Effector memory CD8-positive, alpha-beta T cell (primary cell): Measurements from ENCODE around the gene KMO.

ENCODE experiments used
- ATAC-seq: fragments of 150-1000 bp; cut with Tn5 transposase; replicated peaks from 2 replicates; pipeline ENCODE4 v1.10.0; 2021; ENCODE audit warnings: mild to moderate bottlenecking, moderate library complexity
- DNase-seq, 3 experiments: peaks; one replicate each; pipeline ENCODE4 v3.0.0; 2021
- H3K27ac Mint-ChIP-seq, 2 donors: one replicate each; pipeline ENCODE4 v1.8.0; 2022; ENCODE audit warnings: mild to moderate bottlenecking in 2 of 2, mixed read lengths in 2 of 2, moderate library complexity in 2 of 2
- H3K27me3 Mint-ChIP-seq, 2 donors: one replicate each; pipeline ENCODE4 v1.8.0; 2022; ENCODE audit warnings: mixed read lengths in 2 of 2
- H3K36me3 Mint-ChIP-seq: one replicate; pipeline ENCODE4 v1.8.0; 2022; ENCODE audit warnings: mild to moderate bottlenecking, moderate library complexity, mixed read lengths; ENCODE audit not compliant: insufficient read depth
- H3K4me1 Mint-ChIP-seq, 2 donors: one replicate each; pipeline ENCODE4 v1.8.0; 2022; ENCODE audit warnings: low read depth in 2 of 2, mixed read lengths in 2 of 2
- H3K4me3 Mint-ChIP-seq, 2 donors: one replicate each; pipeline ENCODE4 v1.8.0; 2022; ENCODE audit warnings: mild to moderate bottlenecking in 2 of 2, mixed read lengths in 2 of 2, moderate library complexity in 2 of 2
- H3K9me3 Mint-ChIP-seq, 2 donors: one replicate each; pipeline ENCODE4 v1.8.0; 2022; ENCODE audit warnings: mixed read lengths in 2 of 2

Gene KMO

DNA sequence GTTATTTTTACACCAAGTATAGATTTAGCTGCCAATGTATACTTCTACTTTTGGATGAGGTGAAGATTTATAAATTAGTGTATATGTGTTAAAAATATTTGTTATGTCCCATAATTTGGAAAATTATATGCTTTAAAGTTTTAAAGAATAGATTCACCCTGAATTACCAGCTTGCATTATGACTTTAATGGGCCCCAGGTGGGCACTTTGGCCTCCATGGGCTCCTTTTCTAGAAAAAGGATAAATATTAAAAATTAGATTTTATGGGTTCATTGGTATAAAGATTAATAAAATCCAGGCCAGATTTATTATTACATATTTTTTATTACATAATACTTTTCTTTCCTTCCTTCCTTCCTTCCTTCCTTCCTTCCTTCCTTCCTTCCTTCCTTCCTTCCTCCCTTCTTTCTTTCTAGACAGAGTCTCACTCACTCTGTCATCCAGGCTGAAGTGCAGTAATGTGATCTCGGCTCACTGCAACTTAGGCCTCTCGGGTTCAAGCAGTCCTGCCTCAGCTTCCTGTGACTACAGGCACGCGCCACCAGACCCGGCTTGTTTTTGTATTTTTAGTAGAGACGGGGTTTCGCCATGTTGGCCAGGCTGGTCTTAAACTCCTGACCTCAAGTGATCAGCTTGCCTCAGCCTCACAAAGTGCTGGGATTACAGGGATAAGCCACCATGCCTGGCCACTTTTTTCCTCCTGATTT, 21.9 kb downstream of the KMO start:
- H3K27ac Mint-ChIP-seq, result no peak overlapping the region
- ATAC-seq, result no peak
- peaks cover 7 to 16% of the 10 kb centered on the region in 2 donors for H3K27me3 Mint-ChIP-seq
- no peak for DNase-seq
- no peak overlapping the region for H3K4me3 Mint-ChIP-seq
- peaks cover 3 to 5% of the 10 kb centered on the region in 2 donors for H3K4me1 Mint-ChIP-seq
- no peaks in the 10 kb centered on the region for H3K9me3 Mint-ChIP-seq
- H3K36me3 Mint-ChIP-seq, result peaks cover 4% of the 10 kb centered on the region

DNA sequence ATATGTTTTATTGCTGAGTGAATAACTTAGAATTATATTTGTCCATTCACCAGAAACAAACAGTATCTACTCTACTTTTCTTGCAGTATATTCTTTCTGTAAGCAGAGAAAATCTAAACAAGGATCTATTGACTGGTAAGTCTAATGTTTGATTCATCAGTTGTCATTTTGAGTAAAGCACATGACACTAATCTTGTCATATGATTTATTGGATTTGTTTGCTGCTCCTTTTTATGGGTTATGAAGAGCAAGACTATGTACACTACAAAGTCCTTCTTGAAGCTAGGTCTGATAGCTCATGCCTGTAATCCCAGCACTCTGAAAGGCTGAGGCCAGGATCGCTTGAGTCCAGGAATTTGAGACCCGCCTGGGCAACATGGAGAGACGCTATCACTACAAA, 23.3 kb downstream of the KMO start:
- H3K4me3 Mint-ChIP-seq, result no peak overlapping the region
- H3K4me1 Mint-ChIP-seq, result peaks cover 3 to 5% of the 10 kb centered on the region in 2 donors
- no peaks in the 10 kb centered on the region for H3K9me3 Mint-ChIP-seq
- peaks cover 7 to 16% of the 10 kb centered on the region in 2 donors for H3K27me3 Mint-ChIP-seq
- DNase-seq (no peak), ATAC-seq (no peak)
- peaks cover 4% of the 10 kb centered on the region for H3K36me3 Mint-ChIP-seq
- no peak overlapping the region for H3K27ac Mint-ChIP-seq

DNA sequence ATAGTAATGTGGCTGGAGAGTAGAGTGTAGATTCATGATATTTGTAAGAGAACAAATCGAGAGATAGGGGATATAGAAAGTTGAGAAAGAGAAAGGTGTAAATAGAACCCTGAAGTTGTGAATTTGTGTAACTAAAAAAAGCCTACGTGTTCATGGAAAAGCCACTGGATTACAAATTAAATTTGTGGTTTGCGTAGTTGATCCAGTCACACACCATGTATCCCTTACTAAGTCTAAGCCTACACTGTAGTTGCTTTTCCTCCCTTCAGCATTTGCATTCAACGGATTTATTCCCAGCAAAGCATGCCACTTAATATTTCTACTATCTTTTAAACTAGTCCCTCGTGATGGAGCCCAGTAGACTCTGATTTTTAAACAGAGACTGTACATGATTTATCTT, 24.9 kb downstream of the KMO start:
- DNase-seq, result no peak
- ATAC-seq, result no peak
- Mint-ChIP-seq H3K4me1 (peaks cover under 1% of the 10 kb centered on the region in 2 donors), H3K27ac (no peak overlapping the region), H3K9me3 (no peaks in the 10 kb centered on the region), H3K27me3 (peaks cover 7 to 26% of the 10 kb centered on the region in 2 donors), H3K36me3 (peaks cover 1% of the 10 kb centered on the region), H3K4me3 (no peak overlapping the region)

DNA sequence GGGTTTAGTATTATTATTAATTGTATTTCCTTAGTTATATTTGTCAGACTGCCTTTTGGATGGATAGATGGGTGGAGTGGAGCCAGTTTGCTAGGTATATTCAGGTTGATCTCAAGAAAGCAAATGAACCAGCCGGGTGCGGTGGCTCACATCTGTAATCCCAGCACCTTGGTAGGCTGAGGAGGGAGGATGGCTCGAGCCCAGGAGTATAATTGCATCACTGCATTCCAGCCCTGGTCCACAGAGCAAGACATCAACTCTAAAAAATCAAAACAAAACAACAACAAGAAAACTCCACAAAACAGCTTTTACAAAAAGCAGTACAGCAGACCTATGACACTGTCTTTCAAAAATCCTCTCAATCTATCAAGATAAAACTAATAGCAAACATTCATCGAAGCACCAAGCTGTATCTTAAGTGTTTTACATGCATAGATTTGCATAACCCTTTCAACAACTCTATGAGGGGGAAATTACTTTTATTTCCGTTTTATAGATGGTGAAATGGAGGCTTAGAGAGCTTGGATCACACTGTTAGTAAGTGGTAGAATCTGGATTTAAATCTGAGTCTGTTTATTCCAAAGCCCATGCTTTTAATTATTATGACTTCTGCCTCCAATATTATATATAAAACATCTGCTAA, 25.5 kb downstream of the KMO start:
- Mint-ChIP-seq H3K4me1 (no peaks in the 10 kb centered on the region), H3K4me3 (no peak overlapping the region), H3K27ac (no peak overlapping the region), H3K9me3 (no peaks in the 10 kb centered on the region), H3K36me3 (no peaks in the 10 kb centered on the region), H3K27me3 (peaks cover 13 to 29% of the 10 kb centered on the region in 2 donors)
- ATAC-seq (no peak), DNase-seq (no peak)

DNA sequence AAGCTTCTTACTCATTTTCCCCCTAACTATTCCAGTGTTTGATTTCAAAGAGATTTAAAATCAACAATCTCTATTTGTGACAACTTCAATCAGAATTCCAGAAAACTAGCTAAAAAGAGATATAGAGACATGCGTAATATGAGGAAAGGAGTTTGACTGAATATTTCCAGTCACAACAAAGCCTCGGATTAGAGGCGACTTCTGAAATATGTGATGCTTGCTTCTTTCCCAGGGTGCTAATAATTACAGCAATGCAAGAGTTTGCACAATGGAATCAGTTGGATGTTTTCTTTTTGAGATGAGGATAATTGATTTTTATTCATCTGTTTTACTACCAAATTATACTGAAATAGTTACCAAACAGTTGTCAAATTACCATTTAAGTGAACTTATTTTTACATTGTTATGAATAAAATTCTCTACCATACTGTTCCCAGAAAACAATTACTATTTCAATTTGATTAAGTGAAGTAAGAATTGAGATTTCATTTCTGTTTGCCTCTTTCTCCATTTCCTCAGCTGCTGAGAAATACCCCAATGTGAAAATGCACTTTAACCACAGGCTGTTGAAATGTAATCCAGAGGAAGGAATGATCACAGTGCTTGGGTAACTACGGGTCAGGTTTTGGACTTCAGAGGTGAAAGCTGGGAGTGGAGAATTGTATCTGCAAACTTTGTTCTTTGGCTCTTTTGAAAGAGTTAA, 28.1 kb downstream of the KMO start:
- DNase-seq (no peak), ATAC-seq (no peak)
- Mint-ChIP-seq H3K4me1 (no peaks in the 10 kb centered on the region), H3K27me3 (peaks cover 13 to 26% of the 10 kb centered on the region in 2 donors), H3K27ac (no peak overlapping the region), H3K36me3 (no peaks in the 10 kb centered on the region), H3K9me3 (no peaks in the 10 kb centered on the region), H3K4me3 (no peak overlapping the region)

DNA sequence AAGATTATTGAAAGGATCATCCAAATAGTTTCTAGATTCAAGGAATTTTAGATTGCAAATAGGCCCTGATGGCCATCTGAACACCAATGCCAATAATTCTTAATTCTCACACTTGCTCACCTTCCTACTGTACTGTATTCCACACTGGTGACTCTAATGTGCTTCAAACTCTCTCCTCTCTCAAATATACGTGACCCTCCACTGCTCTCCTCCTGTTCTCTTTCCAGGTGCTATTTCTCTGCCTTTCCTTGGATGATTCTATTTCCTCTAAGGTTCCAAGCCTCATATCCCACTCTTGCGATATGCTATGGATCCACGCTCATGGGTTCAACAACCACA, 28.6 kb downstream of the KMO start:
- ATAC-seq (no peak), DNase-seq (no peak)
- H3K9me3 Mint-ChIP-seq, result no peaks in the 10 kb centered on the region
- peaks cover 9 to 22% of the 10 kb centered on the region in 2 donors for H3K27me3 Mint-ChIP-seq
- no peak overlapping the region for H3K4me3 Mint-ChIP-seq
- H3K4me1 Mint-ChIP-seq, result no peaks in the 10 kb centered on the region
- no peak overlapping the region for H3K27ac Mint-ChIP-seq
- no peaks in the 10 kb centered on the region for H3K36me3 Mint-ChIP-seq

DNA sequence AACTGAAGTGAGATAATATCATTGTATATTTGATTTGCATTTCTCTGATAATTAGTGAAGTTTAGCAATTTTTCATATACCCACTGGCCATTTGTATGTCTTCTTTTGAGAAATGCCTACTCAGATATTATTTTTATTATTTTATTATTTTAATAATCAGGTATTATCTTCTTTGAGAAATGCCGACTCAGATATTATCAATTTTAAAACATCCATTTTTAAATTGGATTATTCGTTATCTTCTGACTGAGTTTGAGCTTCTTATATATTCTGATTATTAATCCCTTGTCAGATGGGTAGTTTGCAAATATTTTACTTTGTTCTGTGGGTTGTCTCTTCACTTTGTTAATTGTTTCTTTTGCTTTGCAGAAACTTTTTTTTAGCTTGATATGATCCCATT, 37.7 kb downstream of the KMO start:
- no peaks in the 10 kb centered on the region for H3K4me1 Mint-ChIP-seq
- H3K27me3 Mint-ChIP-seq, result peaks cover 28 to 40% of the 10 kb centered on the region in 2 donors
- H3K36me3 Mint-ChIP-seq, result no peaks in the 10 kb centered on the region
- no peak for ATAC-seq
- no peaks in the 10 kb centered on the region for H3K9me3 Mint-ChIP-seq
- no peak for DNase-seq
- H3K27ac Mint-ChIP-seq, result no peak overlapping the region
- H3K4me3 Mint-ChIP-seq, result no peak overlapping the region

DNA sequence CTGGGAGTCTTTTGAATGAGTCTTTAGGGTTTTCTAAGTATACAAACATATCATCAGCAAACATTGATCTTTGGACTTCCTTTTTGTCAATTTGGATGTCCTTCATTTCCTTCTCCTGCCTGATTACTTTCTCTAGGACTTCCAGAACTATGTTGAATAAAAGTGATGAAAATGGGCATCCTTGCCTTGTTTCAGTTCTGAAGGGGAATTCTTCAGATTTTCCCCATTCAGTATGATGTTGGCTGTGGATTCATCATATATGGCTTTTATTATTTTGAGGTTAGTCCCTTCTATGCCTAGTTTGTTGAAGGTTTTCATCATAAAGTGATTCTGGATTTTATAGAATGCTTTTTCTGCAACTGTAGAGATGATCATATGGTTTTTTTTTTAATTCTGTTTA, 42.0 kb downstream of the KMO start:
- H3K27ac Mint-ChIP-seq, result no peak overlapping the region

DNA sequence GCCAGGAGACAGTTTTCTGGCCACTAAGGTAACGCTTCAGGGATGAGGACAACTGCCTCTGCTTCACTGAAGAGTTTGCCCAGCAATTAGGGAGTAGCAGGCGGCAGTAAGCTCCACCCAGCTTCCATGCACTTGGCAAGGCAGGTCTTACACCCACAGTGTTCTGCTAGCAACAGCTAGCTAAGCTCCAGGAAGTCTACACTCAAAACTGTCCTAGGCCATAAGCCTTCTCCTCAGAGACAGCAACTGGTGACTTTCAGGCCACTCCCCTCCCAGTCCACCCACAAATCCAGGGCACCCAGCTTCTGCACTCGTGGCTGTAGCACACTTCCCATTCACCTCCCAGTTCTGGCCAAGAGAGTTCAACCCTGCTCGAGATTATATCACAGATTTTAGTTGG, 47.3 kb downstream of the KMO start:
- H3K4me3 Mint-ChIP-seq, result no peak overlapping the region
- H3K9me3 Mint-ChIP-seq, result peaks cover 0 to 2% of the 10 kb centered on the region in 2 donors
- peaks cover 4% of the 10 kb centered on the region for H3K36me3 Mint-ChIP-seq
- peaks cover 55 to 77% of the 10 kb centered on the region in 2 donors for H3K27me3 Mint-ChIP-seq
- H3K27ac Mint-ChIP-seq, result no peak overlapping the region
- ATAC-seq (no peak), DNase-seq (no peak)
- no peaks in the 10 kb centered on the region for H3K4me1 Mint-ChIP-seq

More for the DNA sequence above, 42.0 kb downstream of the KMO start:
- DNase-seq (no peak), ATAC-seq (no peak)
- Mint-ChIP-seq H3K4me1 (no peaks in the 10 kb centered on the region), H3K4me3 (no peak overlapping the region), H3K9me3 (peaks cover 0 to 2% of the 10 kb centered on the region in 2 donors), H3K36me3 (peaks cover 4% of the 10 kb centered on the region), H3K27me3 (peaks cover 68 to 71% of the 10 kb centered on the region in 2 donors)

DNA sequence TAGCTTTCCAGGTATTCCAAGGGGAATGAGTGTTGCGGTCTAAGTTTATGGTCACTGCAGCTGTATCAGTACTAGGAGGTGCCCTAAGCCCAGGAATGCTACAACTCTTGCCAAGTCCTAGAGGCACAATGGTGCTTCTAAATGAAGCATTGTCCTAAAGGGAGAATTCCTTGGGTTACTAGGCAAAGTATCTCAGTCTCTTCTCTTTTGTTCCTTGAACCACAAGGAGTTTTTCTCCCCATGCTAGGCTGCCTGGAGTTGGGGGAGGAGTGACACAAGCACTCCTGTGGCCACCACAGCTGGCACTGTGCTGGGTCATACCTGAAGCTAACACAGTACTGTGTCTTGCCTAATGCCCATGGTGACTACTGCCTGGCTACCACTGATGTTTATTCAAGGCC, 50.7 kb downstream of the KMO start:
- Mint-ChIP-seq H3K4me3 (no peak overlapping the region), H3K27me3 (peaks cover 23 to 43% of the 10 kb centered on the region in 2 donors), H3K27ac (no peak overlapping the region), H3K9me3 (no peaks in the 10 kb centered on the region), H3K4me1 (no peaks in the 10 kb centered on the region), H3K36me3 (peaks cover 4% of the 10 kb centered on the region)
- ATAC-seq (no peak), DNase-seq (no peak)

DNA sequence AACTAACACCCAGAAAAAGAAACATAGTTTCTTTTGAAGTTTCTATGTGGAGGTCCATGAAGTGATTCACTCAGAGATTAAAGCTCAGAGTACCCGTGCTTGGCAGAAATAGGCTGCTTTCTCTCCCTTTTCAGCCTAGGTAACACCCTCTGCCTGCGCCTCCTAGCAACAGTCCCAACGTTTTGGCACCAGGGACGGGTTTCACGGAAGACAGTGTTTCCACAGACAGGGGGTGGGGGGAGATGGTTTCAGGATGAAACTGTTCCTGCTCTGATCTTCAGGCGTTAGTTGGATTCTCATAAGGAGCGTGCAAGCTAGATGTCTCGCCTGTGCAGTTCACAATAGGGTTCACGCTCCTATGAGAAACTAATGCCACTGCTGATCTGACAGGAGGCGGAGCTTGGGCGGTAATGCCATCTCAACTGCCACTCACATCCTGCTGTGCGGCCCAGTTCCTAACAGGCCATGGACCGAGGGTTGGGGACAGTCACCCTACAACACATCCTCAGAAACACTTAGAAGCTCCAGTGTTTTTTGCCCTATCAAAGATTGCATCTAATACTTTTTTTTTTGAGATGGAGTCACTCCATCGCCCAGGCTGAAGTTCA, 54.8 kb downstream of the KMO start:
- no peaks in the 10 kb centered on the region for H3K4me1 Mint-ChIP-seq
- DNase-seq, result no peak
- no peaks in the 10 kb centered on the region for H3K36me3 Mint-ChIP-seq
- H3K9me3 Mint-ChIP-seq, result no peaks in the 10 kb centered on the region
- H3K27me3 Mint-ChIP-seq, result peaks cover 13% of the 10 kb centered on the region in 2 donors
- no peak overlapping the region for H3K27ac Mint-ChIP-seq
- no peak for ATAC-seq
- no peak overlapping the region for H3K4me3 Mint-ChIP-seq

DNA sequence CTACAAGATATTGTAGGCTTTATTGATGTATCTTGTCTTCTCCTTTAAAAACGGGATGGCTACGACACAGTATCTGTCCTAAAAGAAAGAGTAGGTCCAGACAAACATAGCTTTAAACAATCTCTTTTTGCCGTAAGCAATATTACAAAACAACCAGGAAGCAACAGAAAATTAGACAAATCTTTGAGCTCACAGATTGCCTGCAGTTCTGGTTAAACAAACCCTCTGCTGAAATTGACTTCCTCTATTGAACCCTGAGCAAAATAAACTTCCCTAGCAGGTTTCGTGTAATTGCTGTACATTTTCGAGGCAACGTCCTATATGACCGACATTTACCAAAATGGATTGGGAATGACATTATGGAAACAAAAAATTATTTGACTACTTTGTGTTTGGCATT, 57.3 kb downstream of the KMO start:
- Mint-ChIP-seq H3K4me1 (no peaks in the 10 kb centered on the region), H3K9me3 (no peaks in the 10 kb centered on the region), H3K27me3 (no peaks in the 10 kb centered on the region), H3K4me3 (no peak overlapping the region), H3K27ac (no peak overlapping the region), H3K36me3 (no peaks in the 10 kb centered on the region)
- DNase-seq (no peak), ATAC-seq (no peak)

DNA sequence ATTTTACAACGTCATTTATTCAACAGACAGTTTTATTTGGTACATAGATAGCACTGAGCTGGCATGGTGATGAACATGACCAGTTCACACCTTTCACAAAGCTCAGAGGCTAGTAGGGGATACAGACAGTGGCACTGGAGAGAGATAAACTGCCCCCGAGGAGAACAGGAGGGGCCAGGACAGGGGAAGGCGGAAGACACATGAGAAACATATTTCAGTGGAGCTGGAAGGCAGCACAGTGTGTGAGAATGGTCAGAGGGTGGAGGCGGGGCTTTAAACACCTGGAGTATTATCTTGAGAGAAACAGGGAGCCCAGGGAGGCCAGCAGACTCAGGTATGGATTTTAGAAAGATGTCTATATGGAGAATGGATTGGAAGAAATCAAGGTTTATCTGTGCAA, 58.5 kb downstream of the KMO start:
- Mint-ChIP-seq H3K27ac (no peak overlapping the region), H3K4me3 (no peak overlapping the region), H3K36me3 (no peaks in the 10 kb centered on the region), H3K27me3 (no peaks in the 10 kb centered on the region), H3K4me1 (no peaks in the 10 kb centered on the region), H3K9me3 (no peaks in the 10 kb centered on the region)
- DNase-seq (no peak), ATAC-seq (no peak)

DNA sequence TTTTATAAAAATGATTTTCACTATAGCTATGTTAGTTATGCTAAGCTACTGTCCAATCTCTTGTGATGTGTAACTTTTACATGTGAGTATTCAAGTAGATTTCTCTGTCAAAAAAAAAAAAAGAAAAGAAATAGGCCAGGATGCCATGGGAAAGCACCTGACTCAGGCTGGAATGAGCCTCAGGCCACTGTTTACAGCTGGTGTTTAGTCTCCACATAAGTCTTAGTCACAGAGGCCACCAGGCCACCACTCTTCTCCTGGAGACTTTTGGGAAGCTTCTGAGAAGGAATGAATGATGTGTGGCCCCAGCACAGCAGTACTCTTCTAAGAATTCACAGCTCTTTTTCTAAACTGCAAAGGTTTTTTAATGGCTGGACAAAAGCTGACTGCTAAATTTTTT, 59.1 kb downstream of the KMO start:
- ATAC-seq, result no peak
- no peak overlapping the region for H3K4me3 Mint-ChIP-seq
- no peaks in the 10 kb centered on the region for H3K9me3 Mint-ChIP-seq
- no peak for DNase-seq
- H3K36me3 Mint-ChIP-seq, result no peaks in the 10 kb centered on the region
- H3K27ac Mint-ChIP-seq, result no peak overlapping the region
- no peaks in the 10 kb centered on the region for H3K4me1 Mint-ChIP-seq
- H3K27me3 Mint-ChIP-seq, result no peaks in the 10 kb centered on the region
